Measurements from ENCODE around the gene SEBOX. TPM values are rescaled to one million over a fixed set of nuclear protein-coding genes. Genes with fewer than 3 reads are reported as not detected.

The SEBOX gene
- polyA plus RNA-seq, 2 of the 4 experiments (the other 2 are of a cell fraction) = not detected

GRCh38 chr17:28318759-28319597 is 46.0 kb downstream of the SEBOX start, which contains the start of gene TMEM97 (continued):
- TF ChIP-seq NPAS2 (CRISPR knock-in tag; IDR thresholded peaks at IDR 0.05; ENCODE audit: borderline replicate concordance) = 0 out of 2 replicates have a peak, but pooled peaks have one; percentile 22
- peak; percentile 53 to 73; a peak in 4 of 5 replicates for TF ChIP-seq JUN (IDR thresholded peaks at IDR 0.05)
- peak; percentile 21; the same call in 1 of the 2 replicates for TF ChIP-seq GATA3 (IDR thresholded peaks at IDR 0.05; ENCODE audit: borderline replicate concordance)
- peak; percentile 86; the same call in 1 of the 2 replicates for TF ChIP-seq MYC (IDR thresholded peaks at IDR 0.05; ENCODE audit: borderline replicate concordance, low read length)
- TF ChIP-seq BCL3 (IDR thresholded peaks at IDR 0.05) = 0 out of 3 replicates have a peak, but pooled peaks have one; percentile 23
- TF ChIP-seq REST (IDR thresholded peaks at IDR 0.05) = no peak
- TF ChIP-seq RNF2 (IDR thresholded peaks at IDR 0.05; ENCODE audit: borderline replicate concordance, low read depth) = peak; percentile 93; the same call in 1 of the 2 replicates
- TF ChIP-seq MAX (IDR thresholded peaks at IDR 0.05) = peak; percentile 97
- no peak for TF ChIP-seq HMGXB4 (CRISPR knock-in tag; IDR thresholded peaks at IDR 0.05; ENCODE audit: borderline replicate concordance)
- 0 out of 2 replicates have a peak, but pooled peaks have one; percentile 64 for TF ChIP-seq ATOH8 (CRISPR knock-in tag; IDR thresholded peaks at IDR 0.05; ENCODE audit: low read depth)

- CTCF ChIA-PET = interaction anchor here (0.7 to 5.0 kb wide), 9 partner anchors 9 to 87 kb away, joined by 3 to 39 read pairs (median 6); partner anchors contain the start of genes IFT20 and TNFAIP1
- ATAC-seq = peak in 1 of 2 experiments; percentile 2; a peak in 3 of 6 replicates
These were observed 46.8 kb downstream of the SEBOX start for GRCh38 chr17:28317966-28318758.

More at GRCh38 chr17:28317966-28318758, 46.8 kb downstream of the SEBOX start:
- Histone ChIP-seq H3K4me2 (peak overlapping the region; percentile 89), H3K27ac (peak overlapping the region; percentile 63 to 79), H3K4me3 (peak overlapping the region; percentile 73), H3K9me3 (no peaks in the 10 kb centered on the region), H3K4me1 (peaks cover 39% of the 10 kb centered on the region)
- no peak for TF ChIP-seq ZNF302 (CRISPR knock-in tag; IDR thresholded peaks at IDR 0.05)
- TF ChIP-seq RCOR1 (IDR thresholded peaks at IDR 0.05; ENCODE audit: low read depth, low read length) = no peak
- no peak for TF ChIP-seq NFE2L2 (conservative IDR thresholded peaks at IDR 0.05; ENCODE audit: low read length)
- no peak for TF ChIP-seq CHD4 (IDR thresholded peaks at IDR 0.05; ENCODE audit: borderline replicate concordance)
- TF ChIP-seq ELK1 (IDR thresholded peaks at IDR 0.05; ENCODE audit: low read depth, low read length) = no peak
- TF ChIP-seq PBX3 (IDR thresholded peaks at IDR 0.05) = no peak
- no peak for TF ChIP-seq FOSL2 (IDR thresholded peaks at IDR 0.05)
- TF ChIP-seq FOSL2 (CRISPR knock-in tag; IDR thresholded peaks at IDR 0.05) = no peak
- no peak for TF ChIP-seq JUNB (IDR thresholded peaks at IDR 0.05)
- WGBS (ENCODE audit: missing lambda C conversion rate) = 61% methylated on average over 40 of the region's 40 CpGs
- DNase-seq (ENCODE audit: low read depth in 1 of 2, low spot score in 1 of 2) (no peak), FAIRE-seq (no peak)
- POLR2A ChIA-PET = interaction anchor here (1.0 to 2.2 kb wide), 3 partner anchors 17 to 67 kb away, joined by 5 to 14 read pairs (median 6); partner anchors contain the start of genes IFT20, POLDIP2 and TNFAIP1

All from A549 (cell line).